CD1c-positive myeloid dendritic cell (primary cell): Measurements from ENCODE around the gene EML5.
"Not testable (repeated sequence)": the region's sequence is repeated elsewhere in the genome, so short reads cannot be mapped to it uniquely, and the experiment has no call there.

Source experiments
- DNase-seq: peaks from one replicate; pipeline ENCODE4 v3.0.0-alpha.2; 2016; ENCODE audit errors: extremely low spot score

The EML5 gene

GRCh38 chr14:88804035-88804434 is 11.3 kb upstream of the EML5 start:
- no peak for DNase-seq

GRCh38 chr14:88802596-88802995 is 9.8 kb upstream of the EML5 start:
- no peak for DNase-seq

GRCh38 chr14:88799522-88799921 is 6.8 kb upstream of the EML5 start:
- no peak for DNase-seq

GRCh38 chr14:88798156-88798555 is 5.4 kb upstream of the EML5 start:
- no peak for DNase-seq

GRCh38 chr14:88793259-88793625 is 489 bp upstream of the EML5 start:
- no peak for DNase-seq

- no peak for DNase-seq
Measured at GRCh38 chr14:88791629-88792472, 902 bp downstream of the EML5 start.

GRCh38 chr14:88791252-88791621 is 1.5 kb downstream of the EML5 start:
- DNase-seq, result no peak

GRCh38 chr14:88790501-88791251 is 2.1 kb downstream of the EML5 start:
- no peak for DNase-seq

- DNase-seq, result not testable (repeated sequence)
Measured at GRCh38 chr14:88789573-88789972, 3.2 kb downstream of the EML5 start.

- DNase-seq, result no peak
Measured at GRCh38 chr14:88786715-88787114, 6.0 kb downstream of the EML5 start.

- DNase-seq, result no peak
Measured at GRCh38 chr14:88785911-88786310, 6.8 kb downstream of the EML5 start.

GRCh38 chr14:88775532-88775931 is 17.2 kb downstream of the EML5 start:
- DNase-seq, result no peak

- DNase-seq, result no peak
Measured at GRCh38 chr14:88770736-88771135, 22.0 kb downstream of the EML5 start.

- DNase-seq, result no peak
Measured at GRCh38 chr14:88765130-88765529, 27.6 kb downstream of the EML5 start.

- DNase-seq, result no peak
Measured at GRCh38 chr14:88753873-88754272, 38.9 kb downstream of the EML5 start.

GRCh38 chr14:88750945-88751344 is 41.8 kb downstream of the EML5 start:
- no peak for DNase-seq

- no peak for DNase-seq
Measured at GRCh38 chr14:88750413-88750812, 42.3 kb downstream of the EML5 start.

- DNase-seq, result no peak
Measured at GRCh38 chr14:88749139-88749538, 43.6 kb downstream of the EML5 start.

GRCh38 chr14:88748288-88748687 is 44.5 kb downstream of the EML5 start:
- DNase-seq, result no peak

- no peak for DNase-seq
Measured at GRCh38 chr14:88746052-88746451, 46.7 kb downstream of the EML5 start.

GRCh38 chr14:88737245-88737644 is 55.5 kb downstream of the EML5 start:
- DNase-seq, result no peak

GRCh38 chr14:88733121-88733520 is 59.6 kb downstream of the EML5 start:
- no peak for DNase-seq

- no peak for DNase-seq
Measured at GRCh38 chr14:88729159-88729558, 63.6 kb downstream of the EML5 start.
